ENCODE results near the gene NATD1.
A peak's percentile ranks its signal among the peaks of the same experiment; 100 is the strongest.

Gene NATD1

DNA sequence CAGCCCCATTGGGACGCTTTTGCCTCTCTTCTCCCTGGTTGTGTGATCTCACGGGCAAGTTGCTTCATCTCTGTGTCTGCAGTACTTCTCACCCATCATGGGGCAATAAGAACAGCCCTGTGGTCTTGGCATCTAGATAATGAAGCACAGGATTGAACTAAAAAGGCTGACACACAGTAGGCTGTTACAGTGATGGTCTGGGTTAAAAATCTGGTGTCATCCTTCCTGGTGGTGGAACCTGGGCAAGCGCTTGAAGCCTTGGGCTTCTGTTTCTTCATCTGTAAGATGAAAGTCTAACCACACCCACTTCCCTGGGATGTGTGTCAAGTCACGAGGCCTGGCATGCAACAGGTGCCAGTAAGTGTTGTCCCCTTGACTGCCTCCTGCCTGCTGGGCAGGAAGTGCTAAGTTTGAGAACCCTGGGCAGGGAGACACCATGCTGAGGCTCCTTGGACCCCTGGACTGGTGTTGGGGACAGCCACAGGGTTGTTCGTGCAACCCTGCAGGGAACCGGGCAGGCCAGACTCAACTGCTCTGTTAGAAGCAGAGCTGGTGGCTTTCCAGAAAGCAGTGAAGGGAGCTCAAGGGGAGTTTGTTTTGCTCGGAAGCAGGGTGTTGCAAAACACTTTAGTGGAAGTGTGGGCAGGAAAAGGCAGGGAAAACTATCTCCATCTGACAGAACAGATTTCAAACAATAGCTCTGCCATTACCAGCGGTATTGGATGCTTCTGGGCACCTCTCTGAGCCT is 25.4 kb upstream of the NATD1 start:
- H3K79me1 ChIP-seq (ENCODE audit: low read length) = no peaks in the 10 kb centered on the region
- H3K79me2 ChIP-seq (ENCODE audit: control insufficient read depth, insufficient read depth, low read length) = no peaks in the 10 kb centered on the region
- no peak overlapping the region for H4K5ac ChIP-seq (ENCODE audit: low read length)
- H2BK5ac ChIP-seq (ENCODE audit: low read length) = no peak overlapping the region
- H3K18ac ChIP-seq (ENCODE audit: low read length) = no peak overlapping the region
- no peak for DNase-seq
- whole genome bisulfite sequencing (ENCODE audit: extremely low coverage, insufficient coverage, low lambda C conversion rate) = no CpG with 5 or more reads among the region's 8 CpGs
- H2BK120ac ChIP-seq (ENCODE audit: low read depth, low read length) = no peak overlapping the region
- no peak overlapping the region for H3K4ac ChIP-seq (ENCODE audit: low read depth, low read length)
- H3K56ac ChIP-seq (ENCODE audit: low read length) = no peak overlapping the region
- H3K4me3 ChIP-seq (ENCODE audit: low read length) = no peak overlapping the region
- H3K27me3 ChIP-seq (ENCODE audit: insufficient read depth, low read length, poor library complexity) = peaks cover 2% of the 10 kb centered on the region
- no peak overlapping the region for H4K8ac ChIP-seq (ENCODE audit: low read depth, low read length)
- H2BK15ac ChIP-seq (replicated peaks; ENCODE audit: low read depth) = no peak overlapping the region
- no peaks in the 10 kb centered on the region for H3K36me3 ChIP-seq (ENCODE audit: control insufficient read depth, insufficient read depth, low read length)
- peaks cover 2% of the 10 kb centered on the region for H3K4me1 ChIP-seq (ENCODE audit: control insufficient read depth, low read depth, low read length)
- no peak overlapping the region for H3K23ac ChIP-seq (ENCODE audit: low read length)
- no peak overlapping the region for H3K9ac ChIP-seq (ENCODE audit: low read length)
- no peak overlapping the region for H3K27ac ChIP-seq (ENCODE audit: low read depth, low read length)
- H2AK5ac ChIP-seq (ENCODE audit: low read length) = no peak overlapping the region
- no peak overlapping the region for H3K4me2 ChIP-seq (ENCODE audit: low read length)

GRCh38 chr17:21277332-21277731 is 24.1 kb upstream of the NATD1 start:
- H3K23ac ChIP-seq (ENCODE audit: low read length) = no peak overlapping the region
- H3K18ac ChIP-seq (ENCODE audit: low read length) = no peak overlapping the region
- H3K36me3 ChIP-seq (ENCODE audit: control insufficient read depth, insufficient read depth, low read length) = no peaks in the 10 kb centered on the region
- no peak overlapping the region for H3K27ac ChIP-seq (ENCODE audit: low read depth, low read length)
- no peak overlapping the region for H2AK5ac ChIP-seq (ENCODE audit: low read length)
- peaks cover 2% of the 10 kb centered on the region for H3K27me3 ChIP-seq (ENCODE audit: insufficient read depth, low read length, poor library complexity)
- H3K79me2 ChIP-seq (ENCODE audit: control insufficient read depth, insufficient read depth, low read length) = no peaks in the 10 kb centered on the region
- no peak overlapping the region for H3K4me2 ChIP-seq (ENCODE audit: low read length)
- no peak overlapping the region for H3K4me3 ChIP-seq (ENCODE audit: low read length)
- WGBS (ENCODE audit: extremely low coverage, insufficient coverage, low lambda C conversion rate) = no CpG with 5 or more reads among the region's 3 CpGs
- no peak overlapping the region for H4K5ac ChIP-seq (ENCODE audit: low read length)
- H4K8ac ChIP-seq (ENCODE audit: low read depth, low read length) = no peak overlapping the region
- H3K79me1 ChIP-seq (ENCODE audit: low read length) = no peaks in the 10 kb centered on the region
- H3K56ac ChIP-seq (ENCODE audit: low read length) = no peak overlapping the region
- DNase-seq = no peak
- no peak overlapping the region for H3K9ac ChIP-seq (ENCODE audit: low read length)
- no peak overlapping the region for H2BK15ac ChIP-seq (replicated peaks; ENCODE audit: low read depth)
- H2BK120ac ChIP-seq (ENCODE audit: low read depth, low read length) = no peak overlapping the region
- H3K4me1 ChIP-seq (ENCODE audit: control insufficient read depth, low read depth, low read length) = peaks cover 2% of the 10 kb centered on the region
- H2BK5ac ChIP-seq (ENCODE audit: low read length) = no peak overlapping the region
- no peak overlapping the region for H3K4ac ChIP-seq (ENCODE audit: low read depth, low read length)

GRCh38 chr17:21276264-21276588 is 23.0 kb upstream of the NATD1 start:
- Histone ChIP-seq H4K5ac (ENCODE audit: low read length) (no peak overlapping the region), H3K79me1 (ENCODE audit: low read length) (no peaks in the 10 kb centered on the region), H3K79me2 (ENCODE audit: control insufficient read depth, insufficient read depth, low read length) (no peaks in the 10 kb centered on the region), H3K23ac (ENCODE audit: low read length) (no peak overlapping the region), H2BK120ac (ENCODE audit: low read depth, low read length) (no peak overlapping the region), H3K27me3 (ENCODE audit: insufficient read depth, low read length, poor library complexity) (peaks cover 2% of the 10 kb centered on the region), H3K4me3 (ENCODE audit: low read length) (no peak overlapping the region), H3K56ac (ENCODE audit: low read length) (peak overlapping the region; percentile 69), H3K36me3 (ENCODE audit: control insufficient read depth, insufficient read depth, low read length) (no peaks in the 10 kb centered on the region), H4K8ac (ENCODE audit: low read depth, low read length) (no peak overlapping the region), H3K9ac (ENCODE audit: low read length) (peak overlapping the region; percentile 48), H3K4ac (ENCODE audit: low read depth, low read length) (no peak overlapping the region), H2AK5ac (ENCODE audit: low read length) (no peak overlapping the region), H3K27ac (ENCODE audit: low read depth, low read length) (no peak overlapping the region), H3K18ac (ENCODE audit: low read length) (peak overlapping the region; percentile 18), H3K4me2 (ENCODE audit: low read length) (peak overlapping the region; percentile 14), H2BK5ac (ENCODE audit: low read length) (no peak overlapping the region), H3K4me1 (ENCODE audit: control insufficient read depth, low read depth, low read length) (peaks cover 2% of the 10 kb centered on the region), H2BK15ac (replicated peaks; ENCODE audit: low read depth) (no peak overlapping the region)
- no peak for DNase-seq
- WGBS (ENCODE audit: extremely low coverage, insufficient coverage, low lambda C conversion rate) = no CpG with 5 or more reads among the region's 17 CpGs

GRCh38 chr17:21275579-21276263 is 22.5 kb upstream of the NATD1 start:
- Histone ChIP-seq H4K8ac (ENCODE audit: low read depth, low read length) (no peak overlapping the region), H3K79me2 (ENCODE audit: control insufficient read depth, insufficient read depth, low read length) (no peaks in the 10 kb centered on the region), H2BK5ac (ENCODE audit: low read length) (no peak overlapping the region), H3K27ac (ENCODE audit: low read depth, low read length) (no peak overlapping the region), H3K4ac (ENCODE audit: low read depth, low read length) (peak overlapping the region; percentile 8), H2BK15ac (replicated peaks; ENCODE audit: low read depth) (no peak overlapping the region), H3K27me3 (ENCODE audit: insufficient read depth, low read length, poor library complexity) (peaks cover 2% of the 10 kb centered on the region), H3K4me3 (ENCODE audit: low read length) (peak overlapping the region; percentile 13), H3K4me1 (ENCODE audit: control insufficient read depth, low read depth, low read length) (peaks cover 2% of the 10 kb centered on the region), H2AK5ac (ENCODE audit: low read length) (no peak overlapping the region), H3K79me1 (ENCODE audit: low read length) (no peaks in the 10 kb centered on the region), H3K56ac (ENCODE audit: low read length) (peak overlapping the region; percentile 83), H4K5ac (ENCODE audit: low read length) (no peak overlapping the region), H3K9ac (ENCODE audit: low read length) (peak overlapping the region; percentile 75), H3K36me3 (ENCODE audit: control insufficient read depth, insufficient read depth, low read length) (no peaks in the 10 kb centered on the region), H3K4me2 (ENCODE audit: low read length) (peak overlapping the region; percentile 72), H3K18ac (ENCODE audit: low read length) (peak overlapping the region; percentile 33), H2BK120ac (ENCODE audit: low read depth, low read length) (no peak overlapping the region), H3K23ac (ENCODE audit: low read length) (no peak overlapping the region)
- no CpG with 5 or more reads among the region's 52 CpGs for WGBS (ENCODE audit: extremely low coverage, insufficient coverage, low lambda C conversion rate)
- DNase-seq = peak; percentile 87

- H3K4me1 ChIP-seq (ENCODE audit: control insufficient read depth, low read depth, low read length) = peaks cover 2% of the 10 kb centered on the region
- H3K4me2 ChIP-seq (ENCODE audit: low read length) = peak overlapping the region; percentile 72
- no peak for DNase-seq
- no peak overlapping the region for H3K4me3 ChIP-seq (ENCODE audit: low read length)
- H2BK5ac ChIP-seq (ENCODE audit: low read length) = no peak overlapping the region
- H2BK120ac ChIP-seq (ENCODE audit: low read depth, low read length) = no peak overlapping the region
- peak overlapping the region; percentile 75 for H3K9ac ChIP-seq (ENCODE audit: low read length)
- H3K56ac ChIP-seq (ENCODE audit: low read length) = peak overlapping the region; percentile 83
- peaks cover 2% of the 10 kb centered on the region for H3K27me3 ChIP-seq (ENCODE audit: insufficient read depth, low read length, poor library complexity)
- peak overlapping the region; percentile 33 for H3K18ac ChIP-seq (ENCODE audit: low read length)
- peak overlapping the region; percentile 8 for H3K4ac ChIP-seq (ENCODE audit: low read depth, low read length)
- no peaks in the 10 kb centered on the region for H3K79me2 ChIP-seq (ENCODE audit: control insufficient read depth, insufficient read depth, low read length)
- H3K27ac ChIP-seq (ENCODE audit: low read depth, low read length) = no peak overlapping the region
- no peak overlapping the region for H4K8ac ChIP-seq (ENCODE audit: low read depth, low read length)
- H3K36me3 ChIP-seq (ENCODE audit: control insufficient read depth, insufficient read depth, low read length) = no peaks in the 10 kb centered on the region
- H4K5ac ChIP-seq (ENCODE audit: low read length) = no peak overlapping the region
- no peak overlapping the region for H2AK5ac ChIP-seq (ENCODE audit: low read length)
- no CpG with 5 or more reads among the region's 20 CpGs for WGBS (ENCODE audit: extremely low coverage, insufficient coverage, low lambda C conversion rate)
- no peaks in the 10 kb centered on the region for H3K79me1 ChIP-seq (ENCODE audit: low read length)
- H2BK15ac ChIP-seq (replicated peaks; ENCODE audit: low read depth) = no peak overlapping the region
- H3K23ac ChIP-seq (ENCODE audit: low read length) = no peak overlapping the region
Measured at GRCh38 chr17:21275047-21275578, 21.9 kb upstream of the NATD1 start.

All from mesendoderm (in vitro differentiated cells).